Naive B cell (primary cell): ENCODE data around the gene C1RL. TPM values are rescaled to one million over a fixed set of nuclear protein-coding genes. Genes with fewer than 3 reads are reported as not detected.
A peak's percentile ranks its signal among the peaks of the same experiment; 100 is the strongest.

Experiments used
- ATAC-seq, 2 donors: fragments of 150-1000 bp; cut with Tn5 transposase; 2 replicates each; pipeline ENCODE4 v1.10.0; 2021; ENCODE audit warnings: low read depth in 2 of 2, mild to moderate bottlenecking in 2 of 2, moderate library complexity in 2 of 2
- DNase-seq: peaks from one replicate; pipeline ENCODE4 v3.0.0; 2022
- H3K27ac Mint-ChIP-seq, 6 donors: one replicate each; pipeline ENCODE4 v1.8.0; 2020 to 2022; ENCODE audit warnings: mild to moderate bottlenecking in 6 of 6, mixed read lengths in 6 of 6, moderate library complexity in 5 of 6, inconsistent platforms in 2 of 6
- H3K27me3 Mint-ChIP-seq, 3 donors: one replicate each; pipeline ENCODE4 v1.8.0; 2021 to 2022; ENCODE audit warnings: mixed read lengths in 3 of 3, mild to moderate bottlenecking in 1 of 3
- H3K36me3 Mint-ChIP-seq, 2 donors: one replicate each; pipeline ENCODE4 v1.8.0; 2020 to 2022; ENCODE audit warnings: mixed read lengths in 2 of 2, inconsistent platforms in 1 of 2, mild to moderate bottlenecking in 1 of 2
- H3K4me1 Mint-ChIP-seq, 3 donors: one replicate each; pipeline ENCODE4 v1.8.0; 2020 to 2022; ENCODE audit warnings: mixed read lengths in 3 of 3, inconsistent platforms in 1 of 3, mild to moderate bottlenecking in 1 of 3, moderate library complexity in 1 of 3
- H3K4me3 Mint-ChIP-seq, 8 donors: one replicate each; pipeline ENCODE4 v1.8.0; 2020 to 2022; ENCODE audit warnings: mild to moderate bottlenecking in 8 of 8, mixed read lengths in 8 of 8, moderate library complexity in 8 of 8, inconsistent platforms in 2 of 8
- H3K9me3 Mint-ChIP-seq, 7 donors: one replicate each; pipeline ENCODE4 v1.8.0; 2020 to 2022; ENCODE audit warnings: mixed read lengths in 7 of 7, mild to moderate bottlenecking in 5 of 7, inconsistent platforms in 2 of 7, moderate library complexity in 1 of 7
- polyA plus RNA-seq, 6 donors: library from polyadenylated mRNA; unstranded; fragments of 300-500 nt; fragmentation: Illumina TruSeq; gene quantifications; one replicate each; pipeline ENCODE4 v1.2.3, GENCODE V29; 2021; ENCODE audit warnings: low read depth in 6 of 6

C1RL gene, protein sequence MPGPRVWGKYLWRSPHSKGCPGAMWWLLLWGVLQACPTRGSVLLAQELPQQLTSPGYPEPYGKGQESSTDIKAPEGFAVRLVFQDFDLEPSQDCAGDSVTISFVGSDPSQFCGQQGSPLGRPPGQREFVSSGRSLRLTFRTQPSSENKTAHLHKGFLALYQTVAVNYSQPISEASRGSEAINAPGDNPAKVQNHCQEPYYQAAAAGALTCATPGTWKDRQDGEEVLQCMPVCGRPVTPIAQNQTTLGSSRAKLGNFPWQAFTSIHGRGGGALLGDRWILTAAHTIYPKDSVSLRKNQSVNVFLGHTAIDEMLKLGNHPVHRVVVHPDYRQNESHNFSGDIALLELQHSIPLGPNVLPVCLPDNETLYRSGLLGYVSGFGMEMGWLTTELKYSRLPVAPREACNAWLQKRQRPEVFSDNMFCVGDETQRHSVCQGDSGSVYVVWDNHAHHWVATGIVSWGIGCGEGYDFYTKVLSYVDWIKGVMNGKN
- 1 to 10 TPM; 2.4 to 9.6 (median 3.5) TPM for polyA plus RNA-seq

DNA sequence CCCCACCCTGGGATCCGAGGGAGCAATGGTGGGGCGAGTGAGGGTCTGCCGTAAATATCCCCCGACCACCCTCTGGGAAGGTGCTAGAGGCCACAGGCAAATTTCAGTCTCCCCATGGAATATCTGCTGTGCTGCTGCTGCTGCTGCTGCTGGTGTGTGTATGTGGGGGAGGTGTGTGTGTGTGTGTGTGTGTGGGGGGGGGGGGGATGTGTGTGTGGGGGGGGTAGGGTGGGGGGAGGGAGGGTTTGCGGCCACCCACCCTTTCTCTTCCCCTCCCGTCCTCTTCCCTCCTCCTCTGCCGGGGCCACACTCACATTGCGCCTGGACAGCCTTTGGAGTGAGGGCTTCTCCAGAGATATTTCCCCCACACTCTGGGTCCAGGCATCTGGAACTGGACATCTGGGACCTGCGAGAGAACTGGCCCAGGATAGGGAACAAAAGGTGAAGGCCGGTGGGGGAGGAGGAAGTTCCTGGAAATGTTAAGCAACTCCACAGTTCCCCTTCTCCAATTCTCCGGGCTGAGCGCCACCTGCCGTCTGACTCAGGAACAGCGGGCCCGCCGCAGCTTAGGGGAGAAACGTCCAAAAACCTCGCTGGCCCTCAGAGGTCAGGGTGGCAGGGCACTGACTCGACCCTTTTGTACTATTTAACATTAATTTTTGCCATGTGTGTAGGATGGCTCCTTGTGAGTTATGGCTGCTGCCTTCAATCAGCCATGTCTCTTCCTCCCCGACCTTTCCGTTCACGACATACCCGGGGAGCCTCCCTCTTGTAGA lies at the start of gene C1RL:
TSS of gene C1RL (minus strand) at position 419 of the 776 bp plus-strand sequence. CDS start at position 385, 34 bp downstream.
- H3K27ac Mint-ChIP-seq, result peak within 1 kb of the TSS; percentile 74 to 95 (median 89)
- H3K36me3 Mint-ChIP-seq, result peaks cover 7 to 17% of the 10 kb centered on the region in 2 donors
- peaks cover 3 to 15% (median 7%) of the 10 kb centered on the region in 7 donors for H3K9me3 Mint-ChIP-seq
- H3K27me3 Mint-ChIP-seq, result no peaks in the 10 kb centered on the region
- H3K4me1 Mint-ChIP-seq, result peaks cover 25 to 33% (median 27%) of the 10 kb centered on the region in 3 donors
- ATAC-seq (peak; percentile 45 to 50), DNase-seq (peak; percentile 71)
- peak within 1 kb of the TSS; percentile 91 to 96 (median 94) for H3K4me3 Mint-ChIP-seq

DNA sequence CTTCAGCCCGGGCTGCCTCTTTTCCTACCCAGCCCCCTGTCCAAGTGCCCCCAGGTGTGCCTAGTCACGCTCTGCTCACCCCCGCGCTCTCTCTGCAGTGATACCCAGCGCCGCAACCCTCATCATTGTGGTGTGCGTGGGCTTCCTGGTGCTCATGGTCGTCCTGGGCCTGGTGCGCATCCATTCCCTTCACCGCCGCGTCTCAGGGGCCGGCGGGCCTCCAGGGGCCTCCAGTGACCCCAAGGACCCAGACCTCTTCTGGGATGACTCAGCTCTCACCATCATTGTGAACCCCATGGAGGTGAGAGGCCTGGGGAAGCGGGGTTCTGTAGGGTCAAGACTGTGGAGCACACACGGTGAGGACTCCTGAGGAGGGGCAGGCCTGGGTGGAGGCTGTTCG lies 48.4 kb upstream of the C1RL start:
- DNase-seq (no peak), ATAC-seq (no peak)
- Mint-ChIP-seq H3K9me3 (no peaks in the 10 kb centered on the region), H3K27me3 (peaks cover under 1 to 12% (median 11%) of the 10 kb centered on the region in 3 donors), H3K4me1 (peaks cover 0 to under 1% (median 0%) of the 10 kb centered on the region in 3 donors), H3K4me3 (no peak overlapping the region), H3K27ac (peak overlapping the region in 3 of 6 donors; percentile 21 to 92 (median 27)), H3K36me3 (no peaks in the 10 kb centered on the region)

DNA sequence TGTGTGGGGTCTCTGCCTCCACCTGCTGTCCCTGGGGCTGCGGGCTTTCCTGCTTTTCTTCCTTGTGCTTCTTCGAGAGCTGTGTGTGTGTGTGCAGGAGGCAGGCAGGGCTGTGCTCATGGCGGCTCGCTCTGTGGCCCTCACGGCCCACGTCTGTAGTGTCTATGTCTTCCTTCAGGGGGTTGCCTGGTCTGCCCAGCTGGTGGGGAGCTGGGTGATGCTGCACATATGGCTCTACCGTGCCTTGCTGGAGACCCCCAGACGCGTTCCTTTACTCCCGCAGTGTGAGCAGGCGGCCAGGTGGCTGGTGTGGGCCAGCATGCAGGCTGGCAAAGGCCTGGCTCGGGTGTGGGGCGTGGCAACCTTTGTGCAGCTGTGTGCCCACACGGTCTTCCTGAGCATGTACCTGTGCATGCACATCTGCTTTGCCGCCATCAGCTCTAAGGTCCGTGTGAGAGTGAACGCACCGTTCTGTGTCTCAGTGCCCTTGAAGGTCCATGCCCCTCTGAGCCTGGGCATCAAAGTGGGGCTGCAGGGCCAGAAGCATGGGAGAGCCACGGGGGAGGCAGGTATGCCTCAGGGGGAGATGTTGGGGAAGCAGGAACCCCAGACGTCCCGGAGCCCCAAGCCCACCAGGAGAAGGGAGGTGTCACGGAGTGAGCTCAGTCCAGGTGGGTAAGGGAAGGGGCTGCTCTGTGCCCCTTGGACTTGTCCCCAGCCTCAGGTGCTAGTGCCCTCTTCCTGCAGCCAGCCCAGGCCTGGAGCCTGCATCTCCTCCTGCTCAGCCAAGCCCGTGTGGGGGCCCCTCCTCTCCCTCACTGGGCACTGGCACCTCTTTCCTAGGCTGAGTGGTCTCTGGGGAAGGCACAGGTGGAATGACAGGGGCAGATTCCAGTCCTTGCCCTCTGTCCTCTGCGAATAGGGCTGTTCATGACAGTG lies 47.5 kb upstream of the C1RL start:
- DNase-seq (no peak), ATAC-seq (no peak)
- Mint-ChIP-seq H3K9me3 (no peaks in the 10 kb centered on the region), H3K4me3 (no peak overlapping the region), H3K27me3 (peaks cover 0 to 5% (median 3%) of the 10 kb centered on the region in 3 donors), H3K27ac (peak overlapping the region in 2 of 6 donors; percentile 21 to 79), H3K4me1 (no peaks in the 10 kb centered on the region), H3K36me3 (no peaks in the 10 kb centered on the region)

DNA sequence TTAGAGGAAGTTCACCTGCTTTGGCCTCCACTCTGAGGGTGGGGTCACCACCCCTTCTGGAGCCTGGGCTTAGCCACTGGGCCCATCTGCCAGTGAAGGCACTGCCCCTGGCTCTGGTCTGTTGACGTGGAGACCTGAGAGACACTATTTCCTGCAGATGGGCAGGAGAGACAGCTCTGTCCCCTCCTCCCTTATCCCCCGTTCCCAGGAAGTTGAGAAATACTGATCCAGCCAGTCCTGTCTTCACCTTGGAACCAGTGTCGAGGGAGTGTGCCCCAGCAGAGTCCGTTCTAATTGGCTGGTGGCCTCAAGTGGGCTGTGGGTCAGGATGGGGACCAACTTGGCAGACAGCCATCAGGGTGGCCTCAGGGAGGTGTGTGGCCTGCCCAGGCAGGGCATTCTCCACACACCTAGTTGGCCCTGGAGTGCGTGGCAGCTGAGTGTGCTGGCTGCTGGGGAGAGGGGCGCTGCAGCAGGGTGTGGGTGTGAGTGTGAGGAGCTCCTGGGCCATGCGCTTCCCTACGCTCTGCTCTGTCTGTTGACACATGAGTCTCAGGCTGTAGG lies 46.5 kb upstream of the C1RL start:
- Mint-ChIP-seq H3K4me3 (no peak overlapping the region), H3K36me3 (no peaks in the 10 kb centered on the region), H3K9me3 (no peaks in the 10 kb centered on the region), H3K27ac (no peak overlapping the region), H3K4me1 (no peaks in the 10 kb centered on the region), H3K27me3 (peaks cover 0 to 3% (median 0%) of the 10 kb centered on the region in 3 donors)
- ATAC-seq (no peak), DNase-seq (no peak)

DNA sequence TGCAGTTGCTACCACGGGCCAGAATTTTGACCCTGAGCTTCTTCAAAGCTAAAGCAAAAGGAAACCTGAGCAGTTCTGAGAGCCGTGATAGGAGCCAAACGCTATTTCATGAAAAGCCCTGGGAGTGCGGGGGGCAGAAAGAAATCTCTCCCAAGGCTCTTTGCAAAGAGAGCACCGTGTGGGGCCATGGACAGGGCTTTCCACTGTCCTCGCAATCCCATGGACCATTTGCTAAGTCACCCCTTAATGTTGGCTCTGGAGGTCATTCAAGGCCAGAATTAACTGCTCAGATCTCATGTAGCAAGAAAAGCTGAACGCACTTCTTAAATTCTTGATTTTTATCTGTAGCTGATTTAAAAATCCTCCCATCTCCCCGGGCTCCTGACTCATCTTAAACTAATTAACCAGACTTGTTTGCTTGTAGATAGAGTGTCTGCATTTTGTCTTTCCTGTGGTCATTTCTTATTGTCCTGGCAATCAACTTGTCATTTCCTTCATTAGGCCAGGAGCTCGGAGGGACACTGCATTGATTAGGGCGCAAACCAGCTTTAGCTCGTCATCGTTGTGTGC lies 46.0 kb upstream of the C1RL start:
- ATAC-seq, result no peak
- H3K4me1 Mint-ChIP-seq, result no peaks in the 10 kb centered on the region
- no peaks in the 10 kb centered on the region for H3K27me3 Mint-ChIP-seq
- H3K27ac Mint-ChIP-seq, result no peak overlapping the region
- no peaks in the 10 kb centered on the region for H3K9me3 Mint-ChIP-seq
- H3K36me3 Mint-ChIP-seq, result peaks cover 3 to 5% of the 10 kb centered on the region in 2 donors
- no peak overlapping the region for H3K4me3 Mint-ChIP-seq
- no peak for DNase-seq

DNA sequence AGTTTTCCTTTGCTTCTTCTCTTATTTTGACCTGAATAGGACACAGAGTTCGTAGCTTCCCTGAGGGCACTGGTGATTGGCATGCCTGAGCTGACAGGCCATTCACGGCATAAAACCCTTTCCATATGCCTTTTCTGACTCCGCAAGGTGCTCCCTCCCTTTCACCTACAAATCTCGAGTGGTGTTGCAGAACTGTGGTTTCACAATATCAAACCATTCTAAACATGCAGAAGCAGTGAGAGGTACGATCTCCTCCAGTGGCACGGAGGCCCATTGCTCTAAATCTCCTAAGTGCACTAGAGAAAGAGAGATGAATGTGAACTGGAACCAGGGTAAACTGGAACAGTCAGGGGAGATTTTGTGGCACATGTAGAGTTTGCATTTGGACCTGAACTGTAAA lies 45.0 kb upstream of the C1RL start:
- no peak for ATAC-seq
- Mint-ChIP-seq H3K4me3 (no peak overlapping the region), H3K9me3 (no peaks in the 10 kb centered on the region), H3K36me3 (peaks cover 7 to 10% of the 10 kb centered on the region in 2 donors), H3K27ac (peak overlapping the region in 1 of 6 donors; percentile 63), H3K4me1 (no peaks in the 10 kb centered on the region), H3K27me3 (no peaks in the 10 kb centered on the region)
- DNase-seq, result no peak

DNA sequence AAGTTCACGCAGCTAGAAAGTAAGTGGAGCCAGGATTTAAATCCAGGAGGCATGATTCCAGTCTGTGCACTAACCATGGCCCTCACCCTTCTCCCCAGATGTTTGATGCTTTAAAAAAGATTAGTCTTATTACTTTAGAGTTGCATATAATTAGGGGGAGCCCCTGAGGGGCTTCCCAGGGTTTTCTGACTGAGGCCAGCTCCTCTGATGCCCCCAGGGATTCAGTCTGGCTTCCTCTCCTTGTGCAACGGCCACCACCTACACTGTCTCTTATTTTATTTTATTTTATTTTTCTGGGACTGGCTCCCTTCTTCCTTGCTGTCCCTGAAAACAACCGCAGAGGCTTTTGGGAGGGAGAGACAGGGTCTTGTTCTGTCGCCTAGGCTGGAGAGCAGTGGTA lies 43.8 kb upstream of the C1RL start:
- no peak for ATAC-seq
- Mint-ChIP-seq H3K4me1 (no peaks in the 10 kb centered on the region), H3K27me3 (no peaks in the 10 kb centered on the region), H3K36me3 (peaks cover 7 to 10% of the 10 kb centered on the region in 2 donors), H3K4me3 (no peak overlapping the region), H3K27ac (peak overlapping the region in 1 of 6 donors; percentile 18), H3K9me3 (no peaks in the 10 kb centered on the region)
- no peak for DNase-seq

DNA sequence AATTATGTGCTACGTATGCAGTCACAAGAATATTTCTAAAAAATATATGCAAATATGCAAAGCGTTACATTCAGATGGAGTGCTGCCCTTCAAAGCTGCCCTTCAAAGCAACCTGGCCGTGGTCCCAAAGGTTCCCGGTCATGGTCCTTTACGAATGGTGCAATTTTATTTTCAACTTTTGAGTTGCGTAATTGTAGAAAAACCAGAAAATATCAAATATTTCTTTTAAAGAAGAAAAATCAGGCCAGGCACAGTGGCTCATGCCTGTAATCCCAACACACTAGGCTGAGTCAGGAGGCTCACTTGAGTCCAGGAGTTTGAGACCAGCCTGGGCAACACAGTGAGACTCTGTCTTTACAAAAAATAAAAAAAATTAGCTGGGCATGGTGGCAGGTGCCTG lies 42.5 kb upstream of the C1RL start:
- Mint-ChIP-seq H3K27me3 (no peaks in the 10 kb centered on the region), H3K4me1 (no peaks in the 10 kb centered on the region), H3K36me3 (peaks cover 7 to 13% of the 10 kb centered on the region in 2 donors), H3K4me3 (no peak overlapping the region), H3K27ac (no peak overlapping the region), H3K9me3 (no peaks in the 10 kb centered on the region)
- no peak for ATAC-seq
- DNase-seq, result no peak

DNA sequence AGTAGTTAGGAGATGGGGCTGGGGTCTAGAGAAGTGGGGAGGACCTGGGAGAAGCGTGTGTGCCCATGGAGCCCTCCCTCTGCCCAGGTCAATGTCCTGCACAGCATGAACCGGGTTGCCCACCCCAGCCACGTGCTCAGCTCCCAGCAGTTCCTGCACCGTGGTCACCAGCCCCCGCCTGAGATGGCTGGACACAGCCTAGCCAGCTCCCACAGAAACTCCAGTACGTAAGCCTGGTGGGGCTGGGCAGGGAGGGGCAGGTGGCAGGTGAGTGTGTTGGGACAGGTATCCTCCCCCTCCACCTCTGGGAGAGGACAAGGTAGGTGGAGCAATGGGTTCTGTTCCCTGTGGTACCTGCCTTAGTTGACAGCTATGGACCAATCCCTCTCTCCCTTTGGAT lies 41.8 kb upstream of the C1RL start:
- Mint-ChIP-seq H3K27me3 (no peaks in the 10 kb centered on the region), H3K27ac (no peak overlapping the region), H3K9me3 (no peaks in the 10 kb centered on the region), H3K36me3 (peaks cover 7 to 18% of the 10 kb centered on the region in 2 donors), H3K4me1 (no peaks in the 10 kb centered on the region), H3K4me3 (no peak overlapping the region)
- ATAC-seq (no peak), DNase-seq (no peak)

DNA sequence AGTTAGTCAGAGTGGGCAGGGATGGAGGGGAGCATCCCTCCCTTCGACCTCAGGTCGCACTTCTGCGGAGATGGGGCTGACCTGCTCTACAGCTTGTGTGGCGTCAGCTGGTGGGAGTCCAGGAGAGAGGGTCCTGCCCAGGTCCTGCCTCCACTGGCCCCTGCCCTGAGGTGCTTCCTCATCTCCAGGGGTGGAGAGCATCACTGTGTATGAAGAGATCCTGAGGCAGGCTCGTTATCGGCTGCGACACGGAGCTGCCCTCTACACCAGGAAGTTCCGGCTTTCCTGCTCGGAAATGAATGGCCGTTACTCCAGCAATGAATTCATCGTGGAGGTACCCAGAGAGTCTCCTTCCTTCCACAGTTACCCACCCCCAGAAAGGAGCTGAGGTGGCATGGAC lies 41.3 kb upstream of the C1RL start:
- no peak overlapping the region for H3K4me3 Mint-ChIP-seq
- DNase-seq (no peak), ATAC-seq (no peak)
- H3K36me3 Mint-ChIP-seq, result peaks cover 7 to 18% of the 10 kb centered on the region in 2 donors
- H3K9me3 Mint-ChIP-seq, result no peaks in the 10 kb centered on the region
- H3K27me3 Mint-ChIP-seq, result no peaks in the 10 kb centered on the region
- no peak overlapping the region for H3K27ac Mint-ChIP-seq
- no peaks in the 10 kb centered on the region for H3K4me1 Mint-ChIP-seq

DNA sequence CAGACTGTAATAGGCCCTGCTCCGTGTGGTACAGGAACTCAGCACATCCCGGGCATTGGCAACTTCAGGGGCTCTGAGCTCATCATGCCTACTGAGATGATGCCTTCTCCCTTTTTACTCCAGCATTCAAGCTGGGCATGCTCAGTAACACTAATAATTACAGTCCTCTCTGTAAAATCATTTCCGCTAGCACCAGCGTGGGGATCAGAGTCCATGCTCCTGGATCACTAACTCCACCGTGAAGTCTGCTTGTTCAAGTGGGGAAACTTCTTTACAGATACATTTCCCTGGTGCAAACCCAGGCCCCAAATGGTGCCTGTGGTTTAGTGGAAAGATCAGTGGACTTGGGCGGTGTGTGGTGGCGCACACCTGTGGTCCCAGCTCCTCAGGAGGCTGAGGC lies 37.9 kb upstream of the C1RL start:
- Mint-ChIP-seq H3K27ac (peak overlapping the region in 1 of 6 donors; percentile 9), H3K4me1 (peaks cover 0 to 9% (median 0%) of the 10 kb centered on the region in 3 donors), H3K36me3 (peaks cover 7 to 18% of the 10 kb centered on the region in 2 donors), H3K9me3 (no peaks in the 10 kb centered on the region), H3K4me3 (no peak overlapping the region), H3K27me3 (no peaks in the 10 kb centered on the region)
- ATAC-seq (no peak), DNase-seq (no peak)

DNA sequence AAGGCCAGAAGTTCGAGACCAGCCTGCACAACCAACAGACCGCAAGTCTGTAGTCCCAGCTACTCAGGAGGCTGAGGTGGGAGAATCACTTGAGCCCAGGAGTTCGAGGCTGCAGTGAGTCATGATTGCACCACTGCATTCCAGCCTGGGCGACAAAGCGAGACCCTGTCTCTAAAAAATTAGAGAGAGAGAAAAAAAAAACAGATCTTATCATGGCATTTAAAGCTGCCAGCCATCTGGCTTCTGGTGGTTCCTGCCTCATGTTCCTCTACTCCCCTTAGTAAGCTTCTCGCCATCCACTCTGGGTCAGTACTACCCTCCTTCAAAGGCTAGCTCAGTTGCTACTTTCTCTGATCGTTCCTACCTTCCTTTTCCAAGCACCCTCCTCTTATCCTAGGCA lies 37.2 kb upstream of the C1RL start:
- peaks cover 0 to 10% (median 0%) of the 10 kb centered on the region in 3 donors for H3K4me1 Mint-ChIP-seq
- no peak overlapping the region for H3K4me3 Mint-ChIP-seq
- H3K36me3 Mint-ChIP-seq, result peaks cover 12 to 18% of the 10 kb centered on the region in 2 donors
- H3K9me3 Mint-ChIP-seq, result no peaks in the 10 kb centered on the region
- peak overlapping the region in 3 of 6 donors; percentile 9 to 34 (median 27) for H3K27ac Mint-ChIP-seq
- no peaks in the 10 kb centered on the region for H3K27me3 Mint-ChIP-seq
- no peak for DNase-seq
- ATAC-seq, result no peak
